SK-MEL-5 (cell line): ENCODE results near the gene PDZRN4. TPM values are rescaled to one million over a fixed set of nuclear protein-coding genes. Genes with fewer than 3 reads are reported as not detected.

ENCODE experiments used
- DNase-seq: peaks from one replicate; pipeline ENCODE4 v3.0.0-alpha.2; 2016; ENCODE audit warnings: low read depth, low spot score
- in situ Hi-C: cut with HindIII; loops from 2 replicates; pipeline ENCODE4 v1.10.0; 2016; ENCODE audit warnings: low sequenced_read_pairs, high pct_unique_total_duplicates, low pct_unique_long_range_greater_than_20kb
- total RNA-seq: library from RNA; depleted of rRNA; stranded (reverse); fragments of >200 nt; shearing (Covaris generic); gene quantifications from 2 replicates; pipeline ENCODE4 v1.2.3, GENCODE V29; 2014

Gene PDZRN4
- total RNA-seq, 1 experiment from 2014 or later, result not detected

DNA sequence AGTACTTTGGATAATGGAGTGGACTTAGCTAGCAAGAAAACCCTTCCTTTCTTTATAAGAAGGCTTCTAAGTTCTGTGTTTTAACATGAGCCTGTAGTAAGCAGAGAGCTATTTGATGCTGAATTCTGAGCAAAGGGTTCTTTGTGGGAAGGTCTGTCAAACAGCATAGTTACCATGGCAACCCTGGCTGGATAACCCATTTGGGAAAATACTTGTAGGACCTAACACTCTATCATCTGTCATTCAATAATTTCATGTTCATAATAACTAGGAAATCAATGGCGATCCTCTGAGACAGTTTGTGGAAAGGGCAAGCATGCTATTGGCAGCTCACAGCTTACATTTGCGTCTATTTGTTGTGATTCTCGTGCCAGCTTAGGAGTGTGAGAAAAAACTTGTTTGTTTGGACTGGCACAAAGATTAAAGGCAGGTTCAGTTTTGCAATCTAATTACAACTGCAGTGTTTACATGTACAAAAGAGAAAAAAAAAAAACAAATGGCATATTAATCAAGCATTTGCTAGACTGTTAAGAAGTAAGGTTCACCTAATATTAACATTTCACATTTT, 219.2 kb downstream of the PDZRN4 start:
- in situ Hi-C loops, result no loop called here
- no peak for DNase-seq

DNA sequence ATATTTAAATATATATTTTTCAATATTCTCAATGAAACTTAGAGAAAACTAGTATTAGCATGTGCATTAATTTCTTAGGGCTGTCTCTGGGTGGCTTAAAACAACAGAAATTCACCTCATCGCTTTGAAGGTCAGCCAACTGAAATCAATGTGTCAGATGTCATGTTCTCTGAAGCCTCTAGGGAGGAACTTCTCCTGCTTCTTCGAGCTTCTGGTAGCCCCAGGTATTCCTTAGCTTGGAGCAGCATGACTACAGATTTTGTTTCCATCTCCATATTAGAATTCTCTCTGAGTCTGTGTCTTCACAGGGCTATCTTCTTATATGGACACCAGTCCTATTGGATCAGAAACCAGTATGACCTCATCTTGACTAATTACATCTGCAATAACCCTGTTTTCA, 221.5 kb downstream of the PDZRN4 start:
- DNase-seq, result no peak
- in situ Hi-C loops, result no loop called here

DNA sequence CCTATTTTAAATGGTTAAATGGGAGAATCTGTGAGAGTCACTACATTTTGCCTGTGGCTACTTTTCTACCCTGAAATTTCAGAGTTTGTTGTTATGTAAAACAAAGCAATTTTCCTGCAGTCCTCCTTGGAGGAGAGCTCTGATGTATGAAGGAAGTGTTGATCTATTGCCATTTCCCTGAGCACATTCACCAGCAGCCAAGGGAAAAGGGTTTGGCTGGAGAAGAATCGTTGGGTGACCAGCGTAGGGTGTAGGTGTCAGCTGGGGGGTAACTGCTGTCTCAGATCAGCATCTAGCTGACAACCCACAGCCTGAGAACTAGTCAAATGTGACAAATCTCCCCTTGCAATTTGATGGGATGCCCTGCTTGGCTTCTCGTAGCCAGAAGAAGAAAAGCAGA, 230.5 kb downstream of the PDZRN4 start:
- no peak for DNase-seq
- in situ Hi-C loops, result no loop called here

DNA sequence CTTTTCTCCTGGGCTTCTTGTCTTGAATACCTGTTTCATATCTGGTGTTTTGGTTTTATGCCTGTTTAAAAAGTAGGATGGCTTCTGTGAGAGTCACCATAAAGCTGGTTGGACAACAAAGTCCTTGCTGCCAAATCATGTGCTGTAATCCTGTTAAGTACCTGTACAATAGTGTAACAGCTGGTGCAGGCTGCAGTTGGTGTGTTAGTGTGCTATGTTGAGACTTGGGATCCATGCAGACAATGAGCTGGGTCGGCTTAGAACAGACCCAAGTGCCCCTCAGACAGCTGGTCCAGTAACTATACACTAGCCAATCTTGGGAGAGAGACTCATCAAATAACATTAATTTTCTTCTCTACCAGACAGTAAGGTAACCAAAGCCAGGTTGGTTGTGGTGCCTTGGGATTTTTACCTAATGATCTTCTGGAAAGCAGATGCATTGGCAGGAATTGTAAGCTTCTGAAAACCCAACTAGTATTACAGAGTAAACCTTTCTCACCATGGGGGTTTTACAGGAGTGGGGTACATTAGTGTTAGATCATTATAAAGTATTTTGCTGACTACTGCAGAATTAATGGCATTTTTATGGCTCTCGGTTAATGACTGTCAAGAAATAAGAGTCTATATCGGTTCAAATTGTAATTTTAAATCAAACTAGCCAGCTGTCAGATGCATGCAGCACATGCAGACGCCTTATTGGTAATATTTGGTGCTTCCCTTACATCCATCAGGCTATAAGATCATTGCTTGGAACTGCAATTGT, 231.2 kb downstream of the PDZRN4 start:
- no peak for DNase-seq
- in situ Hi-C loops, result no loop called here

DNA sequence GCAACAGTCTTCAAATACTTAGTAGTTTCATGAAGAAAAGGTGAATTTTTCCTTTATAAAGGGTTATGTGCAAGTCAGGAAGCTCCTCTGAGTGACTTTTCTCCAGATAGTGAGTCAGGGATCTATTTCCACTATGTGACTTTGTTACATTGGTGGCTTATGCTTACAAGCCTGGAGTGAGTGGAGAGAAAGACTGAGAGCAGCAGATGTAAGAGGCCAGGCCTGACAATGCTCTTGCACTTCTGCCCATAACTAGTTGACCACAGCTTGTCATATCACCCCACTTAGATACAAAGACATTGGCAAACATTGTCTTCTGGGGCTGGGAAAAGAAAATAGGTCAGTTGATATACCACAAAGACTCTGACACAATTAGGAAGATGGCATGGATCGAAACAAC, 236.5 kb downstream of the PDZRN4 start:
- no peak for DNase-seq
- in situ Hi-C loops, result no loop called here

DNA sequence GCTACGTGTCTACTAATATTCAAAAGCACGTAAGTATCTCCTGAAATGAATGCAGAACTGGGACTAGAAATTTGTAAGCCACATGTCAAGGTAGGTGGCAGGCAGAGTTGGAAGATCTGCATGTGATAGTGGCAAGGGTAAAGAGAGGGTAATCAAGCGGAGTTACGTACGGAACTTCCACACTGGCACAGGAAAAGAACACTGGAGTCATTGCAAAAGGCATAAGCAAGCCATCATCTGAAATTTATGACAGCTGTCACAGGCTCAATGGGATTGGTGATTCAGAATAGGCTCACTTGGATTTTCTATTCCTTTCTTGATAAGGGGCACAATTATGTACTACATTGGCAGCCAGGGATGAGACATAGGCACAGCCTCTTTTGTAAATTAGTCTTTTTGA, 245.3 kb downstream of the PDZRN4 start:
- in situ Hi-C loops, result no loop called here
- DNase-seq, result no peak

DNA sequence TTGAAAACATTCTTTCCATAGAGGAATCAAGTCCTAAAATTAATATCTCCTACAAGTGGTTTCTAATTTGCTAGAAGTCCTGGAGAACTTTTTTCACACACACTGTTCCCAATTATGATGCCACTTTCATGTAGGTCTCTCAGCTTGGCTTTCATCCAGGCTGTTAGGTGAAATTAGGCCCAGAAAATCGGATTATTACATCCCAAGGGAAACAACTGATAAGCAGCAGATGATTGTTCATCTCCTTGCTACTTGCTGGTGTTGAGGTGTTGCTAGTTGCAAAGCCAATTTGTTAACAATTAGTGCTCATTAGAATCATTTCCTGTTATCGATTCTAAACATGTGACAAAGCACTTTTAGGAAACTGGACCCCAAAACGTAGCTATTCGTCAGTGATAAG, 248.0 kb downstream of the PDZRN4 start:
- DNase-seq, result no peak
- in situ Hi-C loops, result no loop called here

DNA sequence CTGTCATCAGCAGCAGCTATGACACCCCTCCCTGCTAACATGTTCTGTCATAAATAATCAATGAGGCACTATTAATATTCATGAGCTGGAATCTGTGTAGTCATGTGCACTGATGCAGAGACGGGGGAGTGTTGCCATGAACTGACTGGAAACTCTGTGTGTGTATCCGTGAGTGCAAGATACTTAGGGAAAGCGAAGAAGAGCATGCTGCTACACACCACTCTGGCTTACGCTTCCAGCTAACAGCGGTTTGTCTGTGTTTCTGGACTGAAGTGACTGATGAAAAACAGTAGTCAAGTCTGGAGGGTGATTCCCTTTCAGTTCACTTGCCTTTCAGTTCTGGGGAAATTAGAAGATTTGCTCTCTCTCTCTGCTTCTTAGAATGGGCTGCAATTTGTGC, 249.4 kb downstream of the PDZRN4 start:
- peak; percentile 9 for DNase-seq
- in situ Hi-C loops, result no loop called here

DNA sequence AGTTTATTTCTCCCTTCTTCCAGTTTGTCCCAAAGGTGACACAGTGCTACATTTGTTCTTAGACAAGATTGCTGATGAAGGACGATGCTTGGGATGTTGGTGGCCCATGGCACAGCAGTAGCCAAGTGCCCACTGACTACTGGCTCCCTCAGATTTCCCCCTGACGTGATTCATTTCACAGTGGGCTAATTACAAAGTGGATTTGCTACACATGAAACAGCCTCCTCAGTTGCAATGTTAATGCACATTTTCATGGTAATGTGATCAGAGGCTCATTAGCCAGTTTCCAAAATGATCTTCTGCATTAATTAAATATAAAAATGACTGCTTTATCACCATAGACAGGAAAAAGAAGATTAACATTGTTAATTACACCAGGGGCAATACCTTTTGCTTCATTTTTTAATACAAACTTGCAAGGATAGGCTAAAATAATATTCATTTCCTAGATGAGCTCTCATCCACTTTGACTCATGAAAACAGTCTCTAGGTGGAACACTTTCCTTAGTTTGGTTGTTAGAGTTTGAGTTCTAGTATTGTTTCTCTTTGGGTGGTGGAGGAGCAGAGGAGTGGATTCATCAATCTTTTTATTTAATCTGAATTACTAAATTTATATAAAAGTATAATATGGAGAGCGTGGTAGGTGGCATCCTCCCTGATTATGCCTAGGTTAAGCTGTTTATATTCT, 250.9 kb downstream of the PDZRN4 start:
- in situ Hi-C loops, result no loop called here
- DNase-seq, result no peak

DNA sequence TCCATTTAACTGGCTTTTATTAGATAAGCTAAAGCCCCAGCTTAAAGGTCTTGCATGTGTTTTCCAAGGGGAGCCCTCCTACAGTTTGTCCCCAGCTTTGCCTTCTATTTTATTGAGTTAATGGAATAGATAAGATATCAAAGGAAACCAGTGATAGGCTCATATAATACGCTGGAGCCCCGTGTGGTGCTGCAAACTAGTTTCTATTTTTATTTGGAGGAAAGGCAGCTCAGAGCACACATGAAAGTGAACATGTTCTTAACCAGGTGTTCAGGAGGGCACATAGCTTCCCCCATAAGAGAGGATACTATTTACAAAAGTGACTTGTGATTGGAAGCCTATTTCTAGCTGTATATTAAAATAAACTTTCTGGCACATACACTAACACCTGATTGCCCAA, 251.7 kb downstream of the PDZRN4 start:
- in situ Hi-C loops, result no loop called here
- no peak for DNase-seq

DNA sequence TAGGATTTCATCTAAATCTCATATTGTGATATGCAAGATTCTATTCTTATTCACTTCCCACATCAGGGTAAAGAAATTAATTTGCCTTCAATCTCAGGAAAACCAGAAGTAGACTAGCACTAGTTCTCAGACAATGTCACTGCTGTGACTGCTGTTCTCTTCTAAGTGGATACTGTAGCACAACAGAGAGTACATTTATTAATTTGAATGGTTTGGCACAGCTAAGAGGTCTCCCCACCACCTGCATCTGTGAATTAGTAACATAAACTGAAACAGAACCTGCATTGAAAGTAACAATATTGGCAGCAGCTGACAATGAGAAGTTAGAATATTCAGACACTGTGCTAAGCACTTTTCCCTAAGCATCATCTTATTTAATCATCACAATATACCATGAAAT, 253.1 kb downstream of the PDZRN4 start:
- DNase-seq, result no peak
- in situ Hi-C loops, result no loop called here

DNA sequence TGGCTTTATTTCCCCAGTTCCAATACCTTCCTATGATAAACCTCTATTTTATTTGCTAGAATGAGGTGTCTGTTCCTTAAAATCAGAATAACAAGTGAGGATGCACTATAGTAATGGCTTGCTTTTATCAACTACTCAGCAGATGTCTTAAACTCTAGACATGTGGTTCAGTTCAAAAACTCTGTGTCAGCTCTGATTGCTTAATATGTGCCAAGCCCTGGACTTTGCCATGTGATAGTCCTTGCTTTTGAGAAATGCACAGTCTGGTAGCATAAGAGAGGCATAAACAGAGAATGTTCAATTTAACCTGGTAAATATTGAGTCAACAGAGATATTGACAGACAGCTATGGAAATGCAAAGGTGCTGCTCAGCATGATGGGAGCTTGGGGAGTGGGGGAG, 254.8 kb downstream of the PDZRN4 start:
- no peak for DNase-seq
- in situ Hi-C loops, result no loop called here

DNA sequence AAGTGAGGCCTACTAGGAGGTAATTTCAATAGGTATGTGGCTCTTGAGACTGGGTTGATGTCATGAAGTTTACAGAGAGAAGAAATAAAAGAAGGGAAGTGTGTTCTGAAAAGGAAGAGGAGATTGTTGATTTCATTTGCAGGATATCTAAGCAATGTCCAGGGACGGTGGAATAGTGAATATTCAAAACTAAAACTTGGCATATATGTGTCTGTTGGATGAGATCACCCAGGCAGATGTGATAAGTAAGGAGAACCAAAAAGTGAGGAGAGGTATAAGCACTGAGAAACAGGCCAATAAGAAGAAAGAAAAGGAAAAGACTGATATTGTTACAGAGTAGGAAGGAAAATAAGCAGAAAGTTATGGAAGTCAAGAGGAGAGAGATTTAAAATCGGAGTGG, 255.6 kb downstream of the PDZRN4 start:
- DNase-seq, result no peak
- in situ Hi-C loops, result no loop called here

DNA sequence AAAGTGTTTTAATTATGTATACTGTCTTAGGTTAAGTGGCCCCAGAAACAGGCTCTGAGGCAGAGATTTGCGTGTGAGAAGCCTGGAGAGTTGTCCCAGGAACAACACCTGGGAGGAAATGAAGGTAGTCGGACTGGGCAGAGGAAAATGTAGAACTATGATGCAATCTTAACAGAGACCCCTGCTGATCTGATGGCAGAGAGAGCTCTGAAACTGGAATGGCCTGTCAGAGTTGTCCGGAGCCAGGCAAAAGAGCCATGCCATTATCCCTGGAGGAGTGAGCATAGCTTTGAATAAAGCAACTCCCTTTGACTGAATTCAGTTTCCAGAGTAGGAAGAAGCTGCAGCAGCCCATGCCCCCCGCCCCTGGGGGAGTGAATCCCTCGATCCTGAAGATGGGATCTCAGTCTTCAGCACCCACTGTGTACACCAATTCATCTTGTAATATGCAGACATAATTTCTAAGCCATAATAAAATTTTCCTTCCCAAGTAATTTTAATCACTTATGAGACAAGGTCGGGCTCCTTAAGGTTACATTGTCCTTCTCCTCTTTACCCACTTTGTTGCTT, 264.8 kb downstream of the PDZRN4 start:
- in situ Hi-C loops, result no loop called here
- DNase-seq, result no peak

DNA sequence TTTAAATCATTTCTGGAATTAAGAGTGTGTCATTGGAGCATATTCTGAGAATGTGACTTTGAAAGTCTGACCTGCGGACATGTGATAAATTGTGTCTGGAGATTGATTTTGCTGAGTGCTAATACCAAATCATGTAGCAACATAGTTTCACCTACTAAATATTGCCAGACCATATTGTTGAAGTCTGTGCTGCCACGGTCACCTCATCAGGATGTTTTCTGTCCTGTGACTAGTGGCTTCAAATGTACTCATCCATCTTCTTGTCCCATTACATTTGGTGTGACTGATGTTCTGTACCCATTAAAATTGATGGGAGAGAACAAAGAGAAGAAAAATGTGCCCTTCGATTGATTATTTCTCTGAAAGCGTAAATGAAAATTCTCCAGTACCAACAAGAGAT, 265.3 kb downstream of the PDZRN4 start:
- DNase-seq, result no peak
- in situ Hi-C loops, result no loop called here

DNA sequence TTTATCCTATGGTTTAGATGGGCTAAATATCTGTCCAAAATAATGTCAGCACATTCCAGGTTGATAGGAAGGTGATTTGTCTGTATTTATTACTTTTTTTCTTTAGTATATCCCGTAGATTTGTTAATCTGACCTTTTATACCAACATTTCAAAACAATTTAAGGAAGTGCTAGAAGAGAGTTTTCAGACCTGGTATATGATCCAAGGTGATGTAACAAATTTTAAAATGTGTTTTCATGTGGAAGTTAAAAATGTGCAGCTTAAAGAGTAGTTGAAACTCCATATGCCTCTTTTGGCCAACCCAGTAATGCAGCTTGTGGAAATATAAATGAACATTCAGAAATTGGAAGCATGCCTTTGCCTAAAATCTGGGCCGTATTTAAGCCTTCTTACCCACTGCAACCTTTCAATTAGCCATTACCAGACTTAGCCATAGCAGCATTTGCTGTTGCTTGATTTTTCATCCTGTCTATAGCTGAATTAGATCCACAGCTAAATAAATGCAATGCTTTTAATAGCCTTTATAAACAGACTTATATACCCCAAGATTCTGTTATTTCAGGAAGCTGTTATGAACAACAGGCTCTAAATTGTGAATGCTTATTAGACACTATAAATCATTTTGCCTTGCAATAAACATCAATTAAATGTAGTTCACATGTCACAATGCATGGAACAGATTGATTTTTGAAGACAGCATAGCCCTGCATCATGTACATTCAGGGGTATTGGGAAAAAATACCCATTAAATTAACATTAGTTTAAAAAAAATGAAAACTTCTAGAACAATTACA, 271.2 kb downstream of the PDZRN4 start:
- in situ Hi-C loops, result no loop called here
- DNase-seq, result no peak

DNA sequence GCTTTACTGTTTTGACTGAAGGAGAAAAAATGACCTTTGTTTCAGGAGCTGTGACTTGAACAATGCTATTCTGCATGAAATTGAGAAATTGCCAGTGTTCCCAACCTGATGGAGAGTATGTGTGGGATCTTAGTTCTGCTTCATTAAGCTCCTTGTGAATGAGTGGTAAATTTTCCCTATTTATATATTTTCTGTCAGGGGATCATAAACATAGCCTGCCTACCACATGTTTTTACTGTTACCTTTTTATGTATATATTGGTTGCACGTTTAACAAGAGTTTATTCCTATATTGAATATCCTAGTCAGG, 271.7 kb downstream of the PDZRN4 start:
- DNase-seq, result no peak
- in situ Hi-C loops, result no loop called here

DNA sequence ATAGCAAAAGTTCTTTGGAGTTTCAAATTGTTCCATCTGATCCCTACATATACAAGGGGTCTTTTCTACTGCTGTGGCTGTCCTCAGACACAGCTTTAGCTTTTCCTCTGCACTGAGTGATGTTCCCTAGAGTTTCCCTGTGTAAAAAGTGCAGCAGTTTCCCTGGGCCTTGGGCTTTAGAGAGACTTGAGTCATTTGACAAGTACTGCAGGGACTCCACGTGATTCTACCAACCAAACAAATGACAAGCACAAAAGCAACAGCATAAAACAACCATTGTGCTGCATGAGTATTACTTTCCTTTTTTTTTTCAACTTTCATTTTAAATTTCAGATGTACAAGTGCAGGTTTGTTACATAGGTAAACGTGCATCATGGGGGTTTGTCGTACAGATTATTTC, 272.8 kb downstream of the PDZRN4 start:
- DNase-seq, result peak; percentile 24
- in situ Hi-C loops, result no loop called here
